ENCODE measurements around the gene AUP1.

The AUP1 gene

DNA sequence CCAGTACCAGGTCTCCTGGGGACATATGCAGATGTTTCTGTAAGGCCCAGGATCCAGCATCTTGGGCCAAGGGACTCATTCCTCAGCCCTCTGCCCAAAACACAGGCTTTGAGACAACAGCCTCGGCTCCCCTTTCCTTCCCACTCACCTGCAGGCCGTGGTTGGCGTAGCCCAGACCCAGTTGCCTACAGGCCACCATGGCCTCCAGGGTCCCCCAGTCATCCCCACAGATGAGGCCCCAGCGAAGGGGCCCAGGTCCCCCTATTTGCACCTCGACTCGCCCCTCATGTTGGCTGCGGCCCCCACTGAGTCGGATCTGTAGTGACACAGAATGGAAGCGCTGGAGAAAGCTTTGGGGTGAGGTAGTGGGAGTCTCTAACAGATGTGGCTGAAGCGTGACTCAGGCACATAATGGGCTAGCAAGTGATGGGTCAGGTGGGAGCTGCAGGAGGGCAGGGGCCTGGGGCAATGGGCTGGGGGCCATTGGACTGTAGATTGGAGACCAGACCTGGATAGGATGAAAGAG, 6.0 kb upstream of the AUP1 start:
- no peak for DNase-seq

DNA sequence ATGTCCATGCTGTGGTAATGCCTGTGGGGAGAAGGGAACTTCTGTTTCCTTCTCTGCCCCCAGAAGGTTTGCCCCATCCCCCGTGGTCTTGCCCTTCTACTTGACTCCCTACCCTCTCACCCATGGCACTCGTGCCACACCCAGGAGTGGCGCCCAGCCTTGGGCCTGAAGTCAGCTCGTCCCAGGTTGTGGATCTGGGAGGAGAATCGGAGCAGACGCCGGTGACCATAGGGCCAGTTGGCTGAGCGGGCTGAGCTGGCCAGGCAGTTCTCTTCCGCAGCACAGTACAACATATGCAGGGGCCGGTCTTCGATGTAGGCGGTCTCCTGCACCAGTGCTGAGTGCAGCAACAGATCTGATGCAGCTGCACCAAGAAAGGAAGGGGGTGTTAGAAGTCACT, 4.9 kb upstream of the AUP1 start:
- DNase-seq: no peak

DNA sequence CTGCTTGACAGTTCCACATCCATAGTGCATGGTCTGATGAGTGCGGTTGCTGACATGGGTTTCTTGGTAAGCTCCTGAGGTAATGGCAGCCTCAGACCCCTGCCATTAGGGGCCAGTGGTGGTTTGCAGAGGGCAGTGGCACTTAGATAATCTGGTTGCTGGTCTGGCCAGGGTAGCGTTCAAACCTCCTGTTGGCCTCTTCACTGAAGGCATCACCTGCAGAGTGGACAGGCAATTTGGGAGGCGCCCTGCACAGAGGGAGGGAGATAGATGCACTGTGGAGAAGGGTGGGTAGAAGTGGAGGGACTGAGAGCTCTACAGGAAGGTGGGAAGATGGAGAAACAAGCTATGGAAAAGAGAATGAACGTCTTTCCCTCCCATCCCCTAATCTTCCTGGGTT, 4.0 kb upstream of the AUP1 start:
- no peak for DNase-seq

DNA sequence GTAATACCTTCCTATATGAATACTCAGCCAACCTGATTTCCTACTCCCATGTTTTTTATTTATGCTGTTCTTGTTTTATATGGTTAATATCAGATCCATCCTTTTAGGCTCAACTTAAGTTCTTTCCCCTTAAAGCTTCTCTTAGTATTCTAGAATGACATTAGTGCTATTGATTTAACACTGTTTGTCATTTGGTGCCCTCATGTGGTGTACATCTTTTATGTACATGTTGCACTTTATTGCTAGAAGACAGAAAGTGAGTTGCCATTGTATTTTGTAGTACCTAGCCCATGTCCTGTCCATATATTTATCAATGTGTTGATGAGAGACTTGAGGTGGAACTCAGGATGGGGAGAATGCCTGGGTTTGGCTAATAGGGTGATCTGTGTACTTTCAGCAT, 2.7 kb upstream of the AUP1 start:
- peak; percentile 51 for DNase-seq

DNA sequence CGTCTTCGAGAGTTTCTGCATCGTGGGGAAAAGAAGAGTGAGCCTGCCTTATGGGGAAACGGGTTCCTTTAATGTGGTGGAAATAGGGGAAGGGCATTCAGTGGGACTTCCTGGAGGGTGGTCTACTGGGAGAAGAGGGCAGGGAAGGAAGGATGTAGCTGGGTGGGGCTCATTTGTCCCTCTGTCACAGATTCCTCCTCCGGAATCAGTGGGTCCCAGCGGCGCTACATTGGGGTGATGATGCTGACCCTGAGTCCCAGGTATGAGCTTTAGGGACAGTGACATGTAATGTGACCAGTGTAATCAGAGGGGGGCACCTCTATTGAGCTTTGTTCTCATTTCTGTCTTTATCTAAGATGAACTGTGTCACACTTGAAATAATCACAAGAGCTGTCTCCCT, 2.2 kb upstream of the AUP1 start:
- no peak for DNase-seq

DNA sequence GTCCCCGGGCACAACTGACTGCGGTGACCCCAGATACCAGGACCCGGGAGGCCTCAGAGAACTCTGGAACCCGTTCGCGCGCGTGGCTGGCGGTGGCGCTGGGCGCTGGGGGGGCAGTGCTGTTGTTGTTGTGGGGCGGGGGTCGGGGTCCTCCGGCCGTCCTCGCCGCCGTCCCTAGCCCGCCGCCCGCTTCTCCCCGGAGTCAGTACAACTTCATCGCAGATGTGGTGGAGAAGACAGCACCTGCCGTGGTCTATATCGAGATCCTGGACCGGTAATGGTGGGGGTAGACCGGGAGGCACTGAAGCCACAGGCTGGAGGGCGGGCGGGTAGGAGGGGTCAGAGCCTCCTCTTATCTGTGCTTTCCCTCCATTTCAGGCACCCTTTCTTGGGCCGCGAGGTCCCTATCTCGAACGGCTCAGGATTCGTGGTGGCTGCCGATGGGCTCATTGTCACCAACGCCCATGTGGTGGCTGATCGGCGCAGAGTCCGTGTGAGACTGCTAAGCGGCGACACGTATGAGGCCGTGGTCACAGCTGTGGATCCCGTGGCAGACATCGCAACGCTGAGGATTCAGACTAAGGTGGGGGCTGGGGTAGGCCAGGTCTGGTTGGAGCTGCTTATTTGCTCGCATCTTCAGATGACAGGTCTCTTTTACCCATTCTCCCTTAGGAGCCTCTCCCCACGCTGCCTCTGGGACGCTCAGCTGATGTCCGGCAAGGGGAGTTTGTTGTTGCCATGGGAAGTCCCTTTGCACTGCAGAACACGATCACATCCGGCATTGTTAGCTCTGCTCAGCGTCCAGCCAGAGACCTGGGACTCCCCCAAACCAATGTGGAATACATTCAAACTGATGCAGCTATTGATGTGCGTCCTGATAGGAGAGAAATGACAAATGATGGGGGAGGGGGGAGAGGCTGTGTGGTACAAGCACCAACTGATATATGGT, 1.0 kb upstream of the AUP1 start:
- no peak for DNase-seq

DNA sequence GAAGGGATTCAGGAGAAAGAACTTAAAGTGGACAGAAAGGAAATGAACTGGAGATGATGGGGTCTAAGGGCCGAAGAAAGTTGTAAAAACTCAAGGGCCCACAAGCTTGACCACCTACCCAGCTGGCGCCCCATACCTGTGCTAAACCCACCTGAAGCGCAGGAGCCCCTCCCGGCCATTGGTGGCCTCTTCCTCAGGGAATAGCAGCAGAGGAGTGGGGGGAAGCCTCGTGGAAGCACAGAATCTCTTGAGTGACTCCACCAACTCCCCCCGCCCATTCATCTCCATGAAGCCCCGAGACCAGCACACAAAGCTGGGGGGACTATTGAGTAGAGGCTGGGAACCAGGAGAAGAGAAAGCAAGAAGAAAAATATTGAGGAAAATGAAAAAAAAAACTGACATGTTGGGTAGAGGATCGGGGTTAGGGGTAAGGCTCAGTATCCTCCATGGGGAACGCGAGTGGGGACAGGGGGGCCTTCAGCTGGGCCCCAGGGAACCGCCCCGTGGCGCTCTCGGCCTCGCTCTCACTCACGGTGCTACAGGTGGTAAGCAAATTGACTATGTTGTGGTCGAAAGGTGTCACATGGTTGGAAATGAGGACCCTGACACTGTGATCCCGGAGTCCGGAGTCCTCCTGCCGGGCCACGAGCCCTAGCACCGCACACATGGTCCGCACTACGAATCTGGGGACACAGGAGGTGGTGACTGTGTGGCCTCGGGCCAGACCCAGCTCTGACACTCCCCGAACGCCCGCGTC, 728 bp downstream of the AUP1 start:
- DNase-seq: no peak

DNA sequence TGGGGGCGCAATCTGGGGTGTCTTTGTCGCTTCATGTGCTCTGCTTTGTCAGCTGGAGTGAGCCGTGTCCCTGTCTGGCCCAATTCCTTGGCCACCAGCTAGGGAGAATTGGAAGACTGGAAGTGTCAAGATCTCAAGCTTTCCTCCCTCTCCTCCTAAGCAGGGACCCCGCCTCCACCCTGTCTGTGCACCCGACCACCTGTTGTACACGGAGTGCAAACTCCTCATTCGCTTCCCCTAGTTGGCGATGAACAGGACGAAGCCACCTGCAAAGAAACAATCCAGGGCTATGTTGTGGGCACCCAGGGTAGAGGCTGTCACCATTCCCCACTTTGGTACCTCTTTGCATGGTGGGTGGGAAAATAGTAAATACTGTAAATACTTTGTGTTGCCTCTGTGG, 1.8 kb downstream of the AUP1 start:
- no peak for DNase-seq

DNA sequence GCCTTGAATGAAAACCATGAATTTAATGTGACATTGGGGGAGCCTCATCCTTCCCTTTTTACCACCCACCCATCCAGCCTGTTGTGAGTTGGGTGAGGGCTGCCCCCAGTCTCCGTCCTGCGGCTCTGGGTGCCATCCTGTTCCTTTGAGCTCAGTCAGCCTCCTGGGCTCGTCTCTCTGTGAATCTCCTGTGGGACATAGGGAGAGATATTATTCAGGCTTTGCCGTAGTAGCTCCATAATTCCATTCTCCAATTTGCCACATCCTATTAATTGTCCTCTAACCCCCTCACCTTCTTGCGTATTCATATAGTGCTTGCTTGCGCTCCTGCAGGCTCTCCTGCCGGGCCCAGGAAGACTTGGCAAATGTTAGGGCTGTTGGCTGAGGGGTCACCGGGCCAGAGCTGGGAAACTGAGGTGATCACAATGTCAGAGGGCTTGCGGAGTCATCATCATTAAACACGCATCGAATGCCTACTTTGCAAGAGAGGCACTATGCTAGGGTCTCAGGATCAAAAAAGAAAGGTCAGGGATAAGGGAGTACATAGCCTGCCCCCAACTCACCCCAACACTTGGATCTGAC, 2.8 kb downstream of the AUP1 start:
- DNase-seq: no peak

DNA sequence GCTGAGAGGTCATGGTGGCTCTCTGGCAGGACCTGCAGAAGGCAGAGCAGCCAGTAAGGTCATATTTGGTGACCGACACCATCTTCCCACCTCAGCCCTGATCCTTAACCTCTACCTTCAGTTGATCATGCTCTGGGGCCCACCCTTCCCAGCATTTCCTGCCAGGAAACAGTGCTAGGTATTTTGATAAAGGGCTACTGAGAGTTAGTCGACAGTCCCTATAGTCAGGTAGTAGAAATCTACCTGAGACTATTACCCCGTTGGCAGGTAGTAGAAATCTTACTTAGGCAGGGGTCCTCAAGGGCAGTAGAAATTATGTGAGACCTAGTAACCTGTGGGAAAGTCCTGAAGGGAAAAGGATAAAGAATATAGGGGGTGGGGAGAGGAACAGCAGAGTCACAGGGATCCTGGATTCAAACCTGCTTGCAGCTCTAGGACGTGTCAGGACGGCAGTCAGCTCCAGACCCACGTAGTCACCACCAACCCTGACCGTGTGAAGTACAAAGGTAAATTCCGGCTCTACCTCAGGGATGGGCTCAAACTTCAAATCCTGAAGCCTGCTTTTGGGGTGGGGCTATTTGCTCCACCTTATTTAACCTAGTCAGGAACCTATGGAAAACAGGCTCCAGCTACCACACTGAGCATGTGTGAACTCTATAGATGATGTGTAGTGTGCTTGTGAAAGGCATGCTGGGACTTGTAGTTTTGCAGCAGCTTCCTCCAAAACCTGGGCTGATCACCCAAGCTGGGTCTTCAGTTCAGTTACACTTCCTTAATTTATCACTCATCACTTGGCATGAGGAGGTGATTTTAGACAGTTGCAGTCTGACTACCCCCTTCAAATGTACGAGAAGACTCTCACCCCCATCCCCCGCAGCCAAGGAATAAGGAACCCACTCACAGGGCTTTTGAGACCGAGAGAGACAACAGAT, 3.5 kb downstream of the AUP1 start, which contains the start of gene DQX1:
TSS of gene DQX1 (minus strand) at position 515 of the 932 bp plus-strand sequence. CDS start at position 13, 502 bp downstream.
- peak; percentile 17 for DNase-seq

DNA sequence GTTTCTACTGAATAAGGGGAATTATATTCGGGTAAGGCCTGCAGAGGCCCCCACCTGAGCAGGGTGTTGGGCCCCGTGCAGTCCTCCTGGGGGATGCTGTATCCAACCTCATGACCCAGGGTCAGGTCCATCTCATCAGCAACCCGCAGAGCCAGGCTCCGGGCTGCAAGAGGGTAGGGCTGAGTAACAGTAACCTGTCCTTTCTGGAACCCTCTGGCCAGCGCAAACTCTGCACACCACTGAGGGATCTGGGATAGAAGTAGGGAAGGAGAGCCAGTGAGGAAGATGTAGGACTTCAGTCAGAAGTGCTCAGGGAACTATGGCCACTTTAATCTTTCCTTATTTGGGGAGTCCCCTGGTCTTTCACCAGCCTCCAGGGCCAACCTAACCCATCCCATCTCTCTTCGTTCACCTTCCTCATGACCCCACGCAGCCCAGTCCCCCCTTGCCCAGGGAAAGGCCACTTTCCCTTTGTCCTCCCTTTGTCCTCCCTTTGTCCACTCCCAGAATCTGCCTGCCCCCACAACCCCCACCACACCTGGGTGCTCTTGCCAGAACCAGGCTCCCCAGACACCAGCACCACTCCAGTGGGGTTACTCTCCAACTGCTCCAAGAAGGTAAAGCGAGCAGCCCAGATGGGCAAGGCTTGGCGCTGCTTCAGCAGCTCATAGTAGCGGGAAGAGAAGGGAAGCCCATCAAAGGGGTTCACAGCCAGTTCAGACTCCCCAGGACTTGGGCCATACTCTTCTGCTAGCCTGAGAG, 4.4 kb downstream of the AUP1 start:
- no peak for DNase-seq

DNA sequence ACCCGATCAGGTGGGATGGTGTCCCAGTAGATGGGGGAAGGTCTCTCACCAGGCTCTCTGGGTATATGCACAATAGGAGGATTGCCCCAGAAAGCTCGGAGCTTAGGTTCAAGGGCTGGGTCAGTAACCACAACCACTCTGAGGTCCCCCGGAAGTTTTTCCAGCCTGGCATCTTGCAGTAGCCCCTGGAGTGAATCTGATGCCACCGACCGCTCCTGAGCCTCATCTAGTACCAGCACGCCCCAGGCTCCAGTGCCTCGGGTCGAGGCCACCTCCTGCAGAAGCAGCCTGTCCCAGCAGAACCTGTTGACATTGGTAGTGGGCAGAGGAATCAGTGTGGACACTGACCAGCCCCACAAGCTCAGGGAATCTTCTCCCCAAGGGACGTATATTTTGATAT, 5.5 kb downstream of the AUP1 start:
- no peak for DNase-seq

DNA sequence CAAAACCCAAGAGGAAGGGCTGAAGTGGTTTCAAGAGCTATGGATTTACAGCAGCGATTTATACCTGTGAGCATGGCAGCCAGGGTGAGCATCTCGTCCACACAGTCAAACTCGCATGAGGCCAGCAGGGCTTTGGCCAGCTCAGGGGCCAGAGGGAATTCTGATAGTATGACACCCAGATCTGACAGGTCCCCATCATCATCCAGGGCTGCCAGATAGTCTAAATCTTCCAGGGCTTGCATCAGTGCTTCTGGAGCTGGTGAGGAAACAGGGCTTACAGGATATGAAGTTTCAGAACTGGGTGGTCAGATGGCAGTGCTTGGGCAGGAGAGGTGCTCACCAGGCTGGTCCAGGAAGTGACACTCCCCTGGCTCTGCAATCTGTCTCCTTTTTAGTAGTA, 7.0 kb downstream of the AUP1 start:
- no peak for DNase-seq

DNA sequence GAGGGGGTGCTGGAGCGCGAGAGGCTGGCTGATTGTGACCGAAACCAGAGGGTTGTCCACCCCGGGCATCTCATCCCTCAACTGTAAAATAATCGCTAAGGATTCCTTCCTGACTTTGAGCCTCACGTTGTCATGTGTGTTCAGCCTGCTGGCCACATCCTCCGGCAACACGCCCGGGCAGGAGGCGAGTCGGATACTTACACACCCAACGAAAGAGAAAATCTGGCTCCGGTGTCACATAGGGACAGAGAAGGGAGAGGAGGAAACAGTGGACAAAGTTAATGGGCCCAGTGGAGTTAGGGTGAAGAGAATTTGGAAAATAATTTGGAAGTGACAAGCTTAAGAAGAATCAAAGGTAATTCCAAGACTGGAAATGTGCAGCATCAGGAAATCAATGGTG, 12.9 kb downstream of the AUP1 start:
- no peak for DNase-seq

DNA sequence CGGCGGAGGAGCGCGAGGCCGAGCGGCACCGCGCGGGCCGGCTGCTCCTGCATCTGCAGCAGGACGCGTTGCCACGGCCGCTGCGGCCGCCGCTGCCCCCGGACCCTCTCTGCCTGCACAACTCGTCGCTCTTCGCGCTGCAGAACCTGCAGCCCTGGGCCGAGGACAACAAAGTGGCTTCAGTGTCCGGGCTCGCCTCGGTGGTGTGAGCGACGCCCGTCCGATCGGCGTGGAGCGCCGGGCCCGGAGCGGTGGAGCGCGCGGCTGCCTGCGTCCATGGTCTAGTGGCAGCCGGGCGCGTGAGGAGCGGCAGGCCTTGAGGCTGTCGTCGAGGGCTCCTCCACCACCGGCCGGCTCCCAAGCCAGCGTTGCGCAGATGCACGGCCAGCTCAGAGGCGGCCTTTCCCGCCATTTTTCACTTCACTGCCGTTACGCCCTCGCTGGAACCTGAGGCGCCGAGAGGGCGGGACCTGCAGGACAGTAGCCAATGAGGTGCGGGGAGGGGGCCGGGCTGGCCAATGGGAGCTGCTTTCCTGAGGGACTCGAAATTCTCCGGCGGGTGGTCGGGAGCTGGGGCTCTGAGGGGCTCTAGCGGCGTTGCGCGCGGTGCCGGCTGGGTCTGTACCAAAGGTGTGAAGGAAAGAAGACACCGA, 13.4 kb downstream of the AUP1 start:
- peak; percentile 58 for DNase-seq

DNA sequence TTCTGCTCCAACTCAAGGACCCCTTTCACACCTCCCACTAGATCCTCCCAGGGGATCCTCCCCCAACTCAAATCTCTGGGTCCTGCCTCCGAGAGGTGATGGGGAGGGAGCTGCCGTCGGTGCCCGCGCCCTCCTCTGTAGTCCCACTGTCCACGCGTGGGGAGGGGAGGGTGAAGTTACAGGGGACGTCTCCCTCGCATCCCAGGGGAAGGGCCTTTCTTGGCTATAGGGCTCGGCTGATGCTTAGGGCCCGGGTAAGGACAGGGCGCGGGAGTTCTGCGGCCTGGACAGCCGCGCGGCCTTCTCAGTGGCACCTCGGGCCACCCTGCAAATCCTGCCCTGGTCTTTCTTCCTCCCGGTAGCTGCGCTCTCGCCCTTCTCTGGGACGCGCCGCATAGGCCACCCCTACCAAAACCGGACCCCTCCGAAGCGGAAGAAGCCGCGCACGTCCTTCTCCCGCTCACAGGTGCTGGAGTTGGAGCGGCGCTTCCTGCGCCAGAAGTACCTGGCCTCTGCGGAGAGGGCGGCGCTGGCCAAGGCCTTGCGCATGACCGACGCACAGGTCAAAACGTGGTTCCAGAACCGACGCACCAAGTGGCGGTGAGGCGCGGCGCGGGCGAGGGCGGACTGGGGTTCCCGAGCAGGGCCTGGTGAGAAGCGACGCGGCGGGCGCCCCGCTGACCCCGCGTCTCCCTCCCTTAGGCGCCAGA, 14.1 kb downstream of the AUP1 start:
- no peak for DNase-seq

DNA sequence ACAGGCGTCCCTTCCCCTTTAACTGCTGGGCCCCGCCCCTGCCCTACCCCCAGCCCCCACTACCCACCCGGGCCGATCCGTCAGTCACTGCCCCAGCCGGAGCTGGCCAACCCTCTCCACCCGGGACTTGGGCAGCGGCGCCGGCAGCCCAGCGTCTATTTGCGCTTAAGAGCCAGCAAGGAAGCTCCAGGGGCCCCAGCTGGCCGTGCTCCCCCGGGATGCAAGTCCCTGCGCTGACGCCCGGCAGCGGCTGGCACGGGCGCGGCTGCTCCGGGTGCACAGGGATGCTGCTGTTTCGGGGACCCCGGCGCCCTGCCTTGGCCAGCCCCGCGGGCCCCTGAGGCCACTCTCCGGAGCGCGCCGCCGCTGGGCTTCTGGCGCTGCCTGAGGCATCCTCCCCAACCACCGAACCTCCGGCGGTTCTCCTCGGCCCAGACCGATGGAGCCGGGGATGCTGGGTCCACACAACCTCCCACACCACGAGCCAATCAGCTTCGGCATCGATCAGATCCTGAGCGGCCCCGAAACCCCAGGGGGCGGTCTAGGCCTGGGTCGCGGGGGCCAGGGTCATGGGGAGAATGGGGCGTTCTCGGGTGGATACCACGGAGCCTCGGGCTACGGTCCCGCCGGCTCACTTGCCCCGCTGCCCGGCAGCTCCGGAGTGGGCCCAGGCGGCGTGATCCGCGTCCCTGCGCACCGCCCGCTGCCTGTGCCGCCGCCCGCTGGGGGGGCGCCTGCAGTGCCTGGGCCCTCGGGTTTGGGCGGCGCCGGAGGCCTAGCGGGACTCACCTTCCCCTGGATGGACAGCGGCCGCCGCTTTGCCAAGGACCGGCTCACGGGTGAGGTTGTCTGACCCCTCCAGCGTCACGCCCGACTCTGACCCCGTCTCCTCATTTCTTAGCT, 14.9 kb downstream of the AUP1 start, which contains the start of gene TLX2:
TSS of gene TLX2 (plus strand) at position 83 of the 903 bp plus-strand sequence. CDS start at position 440, 357 bp downstream.
- no peak for DNase-seq

DNA sequence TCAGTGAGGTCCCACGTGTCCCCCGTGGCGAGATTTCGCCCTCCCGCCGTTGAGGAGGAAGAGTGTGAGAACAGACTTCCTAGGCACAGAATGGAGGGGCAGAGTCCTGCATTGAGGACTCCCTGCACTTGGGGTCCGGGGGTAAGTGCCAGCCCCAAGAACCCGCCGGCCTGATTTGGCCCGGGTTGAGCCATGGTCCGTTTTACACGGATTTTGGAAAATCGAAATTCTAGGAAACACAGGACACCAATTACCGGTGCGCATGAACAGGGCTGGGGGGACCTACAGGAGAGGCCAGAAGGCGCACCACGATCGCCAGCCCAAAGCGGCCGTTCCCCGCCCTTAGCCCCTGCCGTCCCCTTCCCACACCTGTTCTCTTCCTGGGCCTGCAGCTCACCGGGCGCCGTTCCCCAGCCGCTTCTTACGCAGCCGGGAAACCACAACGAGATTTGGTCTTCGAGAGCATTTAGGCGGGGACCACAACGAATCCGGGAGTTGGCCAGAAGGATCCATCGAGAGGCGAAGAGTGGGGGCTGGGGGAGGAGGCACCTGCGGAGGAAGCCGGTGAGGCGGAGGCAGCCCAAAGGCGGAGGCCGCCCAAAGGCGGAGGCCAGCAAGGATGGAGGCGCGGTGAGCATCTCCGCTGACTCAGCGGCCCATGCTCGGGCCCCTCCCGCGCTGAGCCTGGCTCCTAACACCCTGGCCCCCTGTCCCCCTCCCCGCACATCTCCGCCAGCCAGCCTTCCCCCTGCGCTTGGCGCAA, 15.7 kb downstream of the AUP1 start:
- DNase-seq: no peak

All from fibroblast of skin of right quadriceps (primary cell).